Vagina (tissue), 2 donors: ENCODE data around the gene INCENP. TPM values are rescaled to one million over a fixed set of nuclear protein-coding genes. Genes with fewer than 3 reads are reported as not detected.

ENCODE experiments used
- DNase-seq, 2 donors: peaks; one replicate each; pipeline ENCODE4 v3.0.0-alpha.2; 2017; ENCODE audit errors: extremely low spot score in 2 of 2
- H3K27ac ChIP-seq: fragments of 200-600 bp; sonication (generic); one replicate; pipeline ENCODE4 v1.5.1; 2019
- H3K27me3 ChIP-seq: fragments of 200-600 bp; sonication (generic); one replicate; pipeline ENCODE4 v1.5.1; 2019
- H3K36me3 ChIP-seq, 2 donors: fragments of 200-600 bp; sonication (generic); one replicate each; pipeline ENCODE4 v1.5.1; 2017 to 2019
- H3K4me1 ChIP-seq: fragments of 200-600 bp; sonication (generic); one replicate; pipeline ENCODE4 v1.5.1; 2019
- H3K4me3 ChIP-seq, 2 donors: fragments of 200-600 bp; sonication (generic); 1 replicate in 1 of 2; 2 replicates in 1 of 2; pipeline ENCODE4 v1.5.1; 2016 to 2019
- H3K9me3 ChIP-seq: fragments of 200-600 bp; sonication (generic); one replicate; pipeline ENCODE4 v1.5.1; 2019
- CTCF ChIP-seq, 3 experiments: fragments of 450-650 bp in 2 of 3; fragments of 200-600 bp in 1 of 3; sonication (generic) in 1 of 3; IDR thresholded peaks; one replicate each; pipeline ENCODE4 v1.5.1; 2017 to 2019; ENCODE audit warnings: antibody characterized with exemption in 3 of 3, mild to moderate bottlenecking in 2 of 3, moderate library complexity in 2 of 3
- POLR2A ChIP-seq, 2 donors: fragments of 450-650 bp; IDR thresholded peaks; one replicate each; pipeline ENCODE4 v1.6.1; 2017; ENCODE audit warnings: antibody characterized with exemption in 2 of 2, mild to moderate bottlenecking in 2 of 2, moderate library complexity in 2 of 2
- POLR2AphosphoS5 ChIP-seq, 2 donors: sonication (generic); formaldehyde crosslinking; IDR thresholded peaks; one replicate each; pipeline ENCODE4 v1.9.0; 2017; ENCODE audit warnings: antibody characterized with exemption in 2 of 2, mild to moderate bottlenecking in 2 of 2, low read depth in 1 of 2; ENCODE audit not compliant: insufficient read depth in 1 of 2
- intact Hi-C: fragments of 100-400 bp; cut with DNase I; formaldehyde crosslinking; loops from one replicate; pipeline ENCODE4 v1.15.1; 2023
- total RNA-seq: library from RNA; depleted of rRNA; stranded (reverse); fragments of >200 nt; gene quantifications from one replicate; pipeline ENCODE4 v1.2.3, GENCODE V29; 2016

INCENP gene
- total RNA-seq, 1 donor from 2014 or later, result 39.0 TPM

GRCh38 chr11:62122076-62122475 lies 1.7 kb upstream of the INCENP start:
- Histone ChIP-seq H3K36me3 (no peaks in the 10 kb centered on the region), H3K27me3 (no peaks in the 10 kb centered on the region), H3K4me1 (peaks cover 21% of the 10 kb centered on the region), H3K4me3 (no peak overlapping the region), H3K27ac (no peak overlapping the region), H3K9me3 (no peaks in the 10 kb centered on the region)
- intact Hi-C loops, result no loop called here
- no peak for DNase-seq
- TF ChIP-seq CTCF (IDR thresholded peaks at IDR 0.05) (no peak), POLR2AphosphoS5 (IDR thresholded peaks at IDR 0.05; ENCODE audit: insufficient read depth in 1 of 2, low read depth in 1 of 2) (no peak), POLR2A (IDR thresholded peaks at IDR 0.05) (no peak)

GRCh38 chr11:62124186-62125113 lies 639 bp downstream of the INCENP start:
- Histone ChIP-seq H3K27ac (peak overlapping the region; percentile 76), H3K4me3 (peak overlapping the region; percentile 90 to 93), H3K36me3 (peaks cover 0 to 14% of the 10 kb centered on the region in 2 donors), H3K27me3 (no peaks in the 10 kb centered on the region), H3K9me3 (no peaks in the 10 kb centered on the region), H3K4me1 (peaks cover 21% of the 10 kb centered on the region)
- intact Hi-C loops, result no loop called here
- TF ChIP-seq CTCF (IDR thresholded peaks at IDR 0.05), result no peak
- peak in 1 of 2 donors; percentile 12 for TF ChIP-seq POLR2AphosphoS5 (IDR thresholded peaks at IDR 0.05; ENCODE audit: insufficient read depth in 1 of 2, low read depth in 1 of 2)
- no peak for DNase-seq

GRCh38 chr11:62125316-62125715 lies 1.5 kb downstream of the INCENP start:
- intact Hi-C loops, result no loop called here
- Histone ChIP-seq H3K36me3 (peaks cover 0 to 23% of the 10 kb centered on the region in 2 donors), H3K27me3 (no peaks in the 10 kb centered on the region), H3K4me1 (peaks cover 21% of the 10 kb centered on the region), H3K27ac (no peak overlapping the region), H3K9me3 (no peaks in the 10 kb centered on the region), H3K4me3 (no peak overlapping the region)
- DNase-seq, result no peak
- no peak for TF ChIP-seq POLR2AphosphoS5 (IDR thresholded peaks at IDR 0.05; ENCODE audit: insufficient read depth in 1 of 2, low read depth in 1 of 2)
- TF ChIP-seq CTCF (IDR thresholded peaks at IDR 0.05), result no peak
- no peak for TF ChIP-seq POLR2A (IDR thresholded peaks at IDR 0.05)

- intact Hi-C loops, result no loop called here
- no peak overlapping the region for H3K4me3 ChIP-seq
- DNase-seq, result no peak
- H3K36me3 ChIP-seq, result peaks cover 0 to 29% of the 10 kb centered on the region in 2 donors
- TF ChIP-seq CTCF (IDR thresholded peaks at IDR 0.05) (no peak), POLR2A (IDR thresholded peaks at IDR 0.05) (no peak), POLR2AphosphoS5 (IDR thresholded peaks at IDR 0.05; ENCODE audit: insufficient read depth in 1 of 2, low read depth in 1 of 2) (no peak)
- no peaks in the 10 kb centered on the region for H3K9me3 ChIP-seq
- no peaks in the 10 kb centered on the region for H3K27me3 ChIP-seq
- peaks cover 21% of the 10 kb centered on the region for H3K4me1 ChIP-seq
- no peak overlapping the region for H3K27ac ChIP-seq
Observed at GRCh38 chr11:62125881-62126280, 2.1 kb downstream of the INCENP start.

GRCh38 chr11:62127426-62127825 lies 3.6 kb downstream of the INCENP start:
- no peak for DNase-seq
- intact Hi-C loops, result no loop called here
- no peaks in the 10 kb centered on the region for H3K9me3 ChIP-seq
- TF ChIP-seq CTCF (IDR thresholded peaks at IDR 0.05), result no peak
- TF ChIP-seq POLR2A (IDR thresholded peaks at IDR 0.05), result no peak
- no peak for TF ChIP-seq POLR2AphosphoS5 (IDR thresholded peaks at IDR 0.05; ENCODE audit: insufficient read depth in 1 of 2, low read depth in 1 of 2)
- peaks cover 0 to 35% of the 10 kb centered on the region in 2 donors for H3K36me3 ChIP-seq
- no peaks in the 10 kb centered on the region for H3K27me3 ChIP-seq
- peaks cover 21% of the 10 kb centered on the region for H3K4me1 ChIP-seq
- no peak overlapping the region for H3K27ac ChIP-seq
- H3K4me3 ChIP-seq, result no peak overlapping the region
